ENCODE data around the gene CCT7. TPM values are rescaled to one million over a fixed set of nuclear protein-coding genes. Genes with fewer than 3 reads are reported as not detected.

The CCT7 gene
- total RNA-seq, 1 experiment from 2014 or later: 482 TPM

- TF ChIP-seq IRF1 (CRISPR knock-in tag; IDR thresholded peaks at IDR 0.05) (no peak), ZNF512 (CRISPR knock-in tag; IDR thresholded peaks at IDR 0.05; ENCODE audit: borderline replicate concordance) (no peak), PRDM15 (CRISPR knock-in tag; IDR thresholded peaks at IDR 0.05) (no peak), CDX4 (CRISPR knock-in tag; IDR thresholded peaks at IDR 0.05; ENCODE audit: borderline replicate concordance) (no peak), ELF4 (CRISPR knock-in tag; IDR thresholded peaks at IDR 0.05; ENCODE audit: low read depth) (no peak), ZNF121 (CRISPR knock-in tag; IDR thresholded peaks at IDR 0.05) (no peak), EMX1 (CRISPR knock-in tag; IDR thresholded peaks at IDR 0.05) (no peak), ZNF532 (CRISPR knock-in tag; IDR thresholded peaks at IDR 0.05; ENCODE audit: borderline replicate concordance) (no peak), ZBTB21 (CRISPR knock-in tag; IDR thresholded peaks at IDR 0.05; ENCODE audit: borderline replicate concordance) (no peak), HMGXB4 (CRISPR knock-in tag; IDR thresholded peaks at IDR 0.05) (no peak), SOX15 (CRISPR knock-in tag; IDR thresholded peaks at IDR 0.05) (no peak), E2F5 (CRISPR knock-in tag; IDR thresholded peaks at IDR 0.05) (no peak), AFF4 (CRISPR knock-in tag; IDR thresholded peaks at IDR 0.05; ENCODE audit: borderline replicate concordance) (no peak), ZNF232 (CRISPR knock-in tag; IDR thresholded peaks at IDR 0.05) (no peak), ATF3 (CRISPR knock-in tag; conservative IDR thresholded peaks at IDR 0.05) (no peak)
These were observed 63.0 kb downstream of the CCT7 start (continued) for GRCh38 chr2:73297151-73297559.

All from WTC11 (cell line).